HL-60 (cell line): ENCODE data around the gene ZSWIM2.

Experiments used
- CTCF ChIP-seq: IDR thresholded peaks from one replicate; pipeline ENCODE4 v1.5.1; 2011; ENCODE audit warnings: low read length, control low read depth, inconsistent platforms; ENCODE audit not compliant: insufficient read depth
- GABPA ChIP-seq: IDR thresholded peaks from 2 replicates; pipeline ENCODE4 v1.6.1; 2012; ENCODE audit warnings: low read depth
- POLR2AphosphoS5 ChIP-seq: IDR thresholded peaks from 2 replicates; pipeline ENCODE4 v1.6.1; 2012; ENCODE audit warnings: low read depth
- REST ChIP-seq: IDR thresholded peaks from 2 replicates; pipeline ENCODE4 v1.6.1; 2012; ENCODE audit warnings: low read depth; ENCODE audit not compliant: insufficient replicate concordance

- TF ChIP-seq CTCF (no peak), REST (no peak), GABPA (no peak), POLR2AphosphoS5 (no peak)
These were observed 13.3 kb downstream of the ZSWIM2 start for GRCh38 chr2:186835628-186836027.
